D721Med (cell line): Measurements from ENCODE around the gene SPP2.

ENCODE experiments used
- DNase-seq: peaks from one replicate; pipeline ENCODE4 v3.0.0; 2011; ENCODE audit warnings: low spot score; ENCODE audit not compliant: insufficient read length
- FAIRE-seq: peaks from 2 replicates; lab custom pipeline; 2011; peaks lifted over from hg19 to GRCh38; lab: Jason Lieb, UNC
- TF ChIP-seq, protein P1 (sequence below): IDR thresholded peaks from 2 replicates; pipeline ENCODE4 v1.5.1; 2012; ENCODE audit warnings: mild to moderate bottlenecking, control low read depth; ENCODE audit not compliant: insufficient read depth; ENCODE audit errors: missing control alignments

SPP2 gene

DNA sequence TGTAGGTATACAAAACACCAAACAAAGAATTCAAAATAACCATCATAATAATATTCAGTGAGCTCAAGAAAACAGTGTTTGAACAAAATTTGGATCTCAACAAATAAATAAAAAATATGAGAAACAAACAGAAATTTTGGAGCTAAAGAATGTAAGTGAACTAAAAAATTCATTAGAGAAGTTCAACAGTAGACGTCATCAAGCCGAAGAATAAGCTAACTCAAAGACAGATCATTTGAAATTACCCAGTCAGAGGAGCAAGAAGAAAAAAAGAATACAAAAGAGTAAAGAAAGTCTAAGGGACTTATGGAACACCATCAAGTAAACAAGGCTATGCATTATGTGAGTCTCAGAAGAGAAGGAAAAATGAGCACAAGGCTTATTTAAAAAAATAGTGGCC is 16.6 kb upstream of the SPP2 start:
- DNase-seq (no peak), FAIRE-seq (no peak)
- TF ChIP-seq, protein P1, sequence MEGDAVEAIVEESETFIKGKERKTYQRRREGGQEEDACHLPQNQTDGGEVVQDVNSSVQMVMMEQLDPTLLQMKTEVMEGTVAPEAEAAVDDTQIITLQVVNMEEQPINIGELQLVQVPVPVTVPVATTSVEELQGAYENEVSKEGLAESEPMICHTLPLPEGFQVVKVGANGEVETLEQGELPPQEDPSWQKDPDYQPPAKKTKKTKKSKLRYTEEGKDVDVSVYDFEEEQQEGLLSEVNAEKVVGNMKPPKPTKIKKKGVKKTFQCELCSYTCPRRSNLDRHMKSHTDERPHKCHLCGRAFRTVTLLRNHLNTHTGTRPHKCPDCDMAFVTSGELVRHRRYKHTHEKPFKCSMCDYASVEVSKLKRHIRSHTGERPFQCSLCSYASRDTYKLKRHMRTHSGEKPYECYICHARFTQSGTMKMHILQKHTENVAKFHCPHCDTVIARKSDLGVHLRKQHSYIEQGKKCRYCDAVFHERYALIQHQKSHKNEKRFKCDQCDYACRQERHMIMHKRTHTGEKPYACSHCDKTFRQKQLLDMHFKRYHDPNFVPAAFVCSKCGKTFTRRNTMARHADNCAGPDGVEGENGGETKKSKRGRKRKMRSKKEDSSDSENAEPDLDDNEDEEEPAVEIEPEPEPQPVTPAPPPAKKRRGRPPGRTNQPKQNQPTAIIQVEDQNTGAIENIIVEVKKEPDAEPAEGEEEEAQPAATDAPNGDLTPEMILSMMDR: no peak

GRCh38 chr2:234038076-234038802 is 12.3 kb upstream of the SPP2 start:
- TF ChIP-seq, protein P1: no peak
- FAIRE-seq: no peak

DNA sequence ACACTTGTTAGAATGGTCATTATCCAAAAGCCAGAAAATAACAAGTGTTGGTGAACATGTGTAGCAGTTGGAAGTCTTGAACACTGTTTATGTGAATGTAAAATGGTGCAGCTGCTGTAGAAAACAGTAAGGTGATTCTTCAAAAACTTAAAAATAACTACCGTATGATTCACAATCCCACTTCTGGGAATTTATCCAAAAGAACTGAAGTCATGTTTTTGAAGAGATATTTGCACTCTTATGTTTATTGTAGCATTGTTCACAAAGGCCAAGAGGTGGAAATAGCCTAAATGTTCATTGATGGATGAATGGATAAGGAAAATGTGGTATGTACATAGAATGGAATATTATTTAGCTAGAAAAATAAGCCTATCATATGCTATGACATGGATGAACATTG is 6.3 kb upstream of the SPP2 start:
- DNase-seq (no peak), FAIRE-seq (peak; percentile 81)
- TF ChIP-seq, protein P1: no peak

More at GRCh38 chr2:234038076-234038802, 12.3 kb upstream of the SPP2 start:
- no peak for DNase-seq

DNA sequence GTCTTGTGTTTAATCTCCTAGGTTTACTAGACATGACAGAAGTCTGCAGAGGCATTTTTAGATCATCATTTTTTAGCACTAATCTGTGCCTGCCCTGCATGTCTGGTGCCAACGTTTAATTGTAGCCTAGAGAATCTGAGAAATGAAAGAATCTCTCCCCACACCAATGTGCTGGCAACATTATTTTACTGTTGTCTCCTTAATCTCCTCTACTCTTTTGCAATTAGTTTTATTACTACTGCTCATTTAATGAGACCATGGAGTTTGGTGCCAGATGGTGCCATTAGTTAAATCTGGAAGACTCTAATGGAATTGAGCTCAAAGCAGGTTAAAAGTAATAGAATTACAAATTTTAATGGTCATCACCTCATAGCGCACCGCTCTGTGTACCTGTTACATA is 4.0 kb upstream of the SPP2 start:
- TF ChIP-seq, protein P1: no peak
- no peak for DNase-seq
- peak; percentile 71 for FAIRE-seq

DNA sequence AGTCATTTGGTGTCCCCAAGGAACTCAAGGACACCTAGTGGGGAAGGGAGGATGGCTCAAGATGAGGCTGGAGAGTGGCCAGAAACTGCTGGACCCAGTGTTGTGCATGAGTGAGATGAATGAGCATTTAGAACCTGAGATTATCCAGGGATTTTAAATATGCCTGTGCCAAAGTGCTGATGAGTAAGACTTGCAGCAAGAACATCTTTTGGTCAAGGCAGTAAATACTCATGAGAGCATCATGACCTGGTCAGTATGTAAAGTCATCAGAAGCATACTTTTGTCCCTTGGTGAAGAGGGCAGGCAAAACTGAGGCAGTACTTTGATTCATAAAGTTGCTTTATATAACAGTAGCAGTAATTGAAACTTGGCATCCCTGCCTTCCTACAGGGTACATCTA is 3.1 kb upstream of the SPP2 start:
- FAIRE-seq (no peak), DNase-seq (no peak)

DNA sequence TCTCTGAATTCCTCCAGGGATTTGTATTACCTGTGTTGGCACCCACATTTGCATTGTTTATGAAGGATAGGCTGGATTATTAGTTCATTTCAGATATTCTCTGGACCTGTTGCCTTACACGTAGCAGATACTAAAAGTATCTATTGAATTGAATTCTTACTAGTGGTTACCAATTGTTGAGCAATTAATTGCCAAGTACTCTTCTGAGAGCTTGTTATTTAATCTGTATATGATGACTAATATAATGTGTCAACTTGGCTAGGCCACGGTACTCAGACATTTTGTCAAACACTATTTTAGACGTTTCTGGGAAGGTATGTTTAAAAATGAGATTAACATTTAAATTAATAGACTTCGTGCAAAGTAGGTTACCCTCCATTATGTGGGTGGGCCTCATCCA is 2.5 kb upstream of the SPP2 start:
- no peak for FAIRE-seq

More for the DNA sequence above, 3.1 kb upstream of the SPP2 start:
- TF ChIP-seq, protein P1: no peak

More for the DNA sequence above, 2.5 kb upstream of the SPP2 start:
- TF ChIP-seq, protein P1: no peak
- no peak for DNase-seq
